HPDE6-E6E7 (cell line): Measurements from ENCODE around the gene CMSS1.

Experiments
- DNase-seq: peaks from one replicate; pipeline ENCODE4 v3.0.0; 2011; ENCODE audit warnings: missing footprints; ENCODE audit errors: extremely low spot score

The CMSS1 gene

GRCh38 chr3:100173961-100174360, 356.3 kb downstream of the CMSS1 start:
- no peak for DNase-seq

GRCh38 chr3:100175637-100176280, 358.1 kb downstream of the CMSS1 start:
- DNase-seq: no peak

- DNase-seq: no peak
Measured at GRCh38 chr3:100179692-100180349, 362.2 kb downstream of the CMSS1 start.

GRCh38 chr3:100183608-100184125, 366.0 kb downstream of the CMSS1 start:
- no peak for DNase-seq

GRCh38 chr3:100184948-100185570, 367.4 kb downstream of the CMSS1 start:
- DNase-seq: no peak

GRCh38 chr3:100185847-100186246, 368.2 kb downstream of the CMSS1 start:
- DNase-seq: no peak

- DNase-seq: no peak
Measured at GRCh38 chr3:100189444-100189964, 371.8 kb downstream of the CMSS1 start.

- DNase-seq: no peak
Measured at GRCh38 chr3:100195375-100195774, 377.7 kb downstream of the CMSS1 start.

- no peak for DNase-seq
Measured at GRCh38 chr3:100197876-100198275, 380.2 kb downstream of the CMSS1 start.

- DNase-seq: no peak
Measured at GRCh38 chr3:100198579-100199269, 381.1 kb downstream of the CMSS1 start.

- DNase-seq: no peak
Measured at GRCh38 chr3:100205171-100205570, 387.5 kb downstream of the CMSS1 start.

- no peak for DNase-seq
Measured at GRCh38 chr3:100206687-100207086, 389.0 kb downstream of the CMSS1 start.

- no peak for DNase-seq
Measured at GRCh38 chr3:100207886-100208285, 390.2 kb downstream of the CMSS1 start.

GRCh38 chr3:100209169-100209568, 391.5 kb downstream of the CMSS1 start:
- DNase-seq: no peak

- DNase-seq: no peak
Measured at GRCh38 chr3:100209948-100210771, 392.5 kb downstream of the CMSS1 start.

- no peak for DNase-seq
Measured at GRCh38 chr3:100210772-100211135, 393.1 kb downstream of the CMSS1 start.

- no peak for DNase-seq
Measured at GRCh38 chr3:100213891-100214573, 396.4 kb downstream of the CMSS1 start.

GRCh38 chr3:100214574-100214964, 396.9 kb downstream of the CMSS1 start:
- DNase-seq: no peak

GRCh38 chr3:100216713-100217112, 399.1 kb downstream of the CMSS1 start:
- DNase-seq: no peak

- DNase-seq: no peak
Measured at GRCh38 chr3:100221159-100221558, 403.5 kb downstream of the CMSS1 start.

GRCh38 chr3:100225193-100225592, 407.5 kb downstream of the CMSS1 start:
- no peak for DNase-seq
